ENCODE measurements around the gene POFUT2. TPM values are rescaled to one million over a fixed set of nuclear protein-coding genes. Genes with fewer than 3 reads are reported as not detected.

The POFUT2 gene
- total and polyA plus RNA-seq, 12 donors, result 12.7 to 20.6 (median 16.9) TPM

DNA sequence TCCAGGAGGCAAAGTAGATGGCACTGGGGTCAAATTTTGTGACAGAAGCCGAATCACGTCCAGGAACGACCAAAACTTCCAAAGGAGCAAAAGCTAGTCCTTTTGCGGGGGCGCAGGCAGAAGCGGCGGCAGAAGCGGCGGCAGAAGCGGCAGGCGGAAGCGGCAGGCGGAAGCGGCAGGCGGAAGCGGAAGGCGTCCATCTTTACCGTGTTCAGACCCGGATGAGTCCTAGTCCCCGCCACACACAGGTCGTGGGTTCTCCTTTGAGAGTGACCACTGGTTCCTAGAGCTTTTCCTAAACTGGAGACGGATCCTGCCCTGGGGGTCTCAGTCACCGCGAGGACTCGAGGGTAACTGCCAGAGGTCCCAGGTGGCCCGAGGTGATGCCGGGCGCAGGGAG, 53.6 kb downstream of the POFUT2 start:
- 82 to 88% methylated on average over 28 of the region's 28 CpGs for WGBS, 2 donors
- DNase-seq (no peak), ATAC-seq (no peak)
- Histone ChIP-seq H3K4me1 (peaks cover 0 to under 1% (median 0%) of the 10 kb centered on the region in 9 donors), H3K27me3 (peaks cover 4 to 55% (median 36%) of the 10 kb centered on the region in 7 donors), H3K4me3 (peak overlapping the region in 1 of 10 donors; percentile 7), H3K27ac (no peak overlapping the region), H3K9me3 (no peaks in the 10 kb centered on the region), H3K36me3 (no peaks in the 10 kb centered on the region)
- intact Hi-C loops (cut with DNase I), result no loop called here
- TF ChIP-seq CTCF (IDR thresholded peaks at IDR 0.05), result no peak

GRCh38 chr21:45231705-45232104, 56.0 kb downstream of the POFUT2 start:
- no peak overlapping the region for H3K4me3 ChIP-seq
- intact Hi-C loops (cut with DNase I), result no loop called here
- peaks cover 4 to 46% (median 37%) of the 10 kb centered on the region in 7 donors for H3K27me3 ChIP-seq
- no peak for TF ChIP-seq CTCF (IDR thresholded peaks at IDR 0.05)
- no peak overlapping the region for H3K27ac ChIP-seq
- peaks cover 0 to 15% (median 0%) of the 10 kb centered on the region in 9 donors for H3K4me1 ChIP-seq
- ATAC-seq (no peak), DNase-seq (no peak)
- H3K36me3 ChIP-seq, result no peaks in the 10 kb centered on the region
- WGBS, 2 donors, result 86 to 88% methylated on average over 3 of the region's 3 CpGs
- no peaks in the 10 kb centered on the region for H3K9me3 ChIP-seq

DNA sequence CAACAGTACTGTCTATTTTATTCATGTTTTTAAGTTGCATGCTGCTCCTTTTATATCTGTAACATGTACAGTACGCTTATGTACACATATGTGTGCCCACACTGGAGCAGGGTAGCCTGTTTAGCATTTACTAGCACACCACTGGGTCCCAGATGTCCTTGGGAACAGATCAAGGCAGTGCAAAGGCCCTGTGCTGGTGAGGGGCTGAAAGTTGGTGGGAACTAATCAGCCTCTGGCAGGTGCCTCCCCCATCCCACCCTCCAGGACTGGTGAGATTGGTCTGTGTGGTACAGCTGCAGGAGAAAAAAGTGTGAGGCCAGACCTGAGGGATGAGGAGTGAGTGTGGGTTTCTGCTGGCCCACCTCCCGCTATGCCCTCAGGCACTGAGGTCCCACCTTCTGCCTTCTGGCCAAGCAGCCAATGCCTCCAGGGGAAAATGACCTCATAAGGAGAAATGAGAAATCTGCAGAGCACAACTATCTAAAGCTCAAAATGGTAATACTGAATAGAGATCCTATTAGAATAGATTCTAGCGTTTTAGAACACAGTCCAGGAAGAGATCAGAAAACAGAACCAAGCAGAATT, 58.9 kb downstream of the POFUT2 start:
- Histone ChIP-seq H3K36me3 (peaks cover 0 to 11% (median 0%) of the 10 kb centered on the region in 9 donors), H3K9me3 (no peaks in the 10 kb centered on the region), H3K27ac (no peak overlapping the region), H3K27me3 (peaks cover 0 to 21% (median 11%) of the 10 kb centered on the region in 7 donors), H3K4me3 (no peak overlapping the region), H3K4me1 (peaks cover 0 to 15% (median 0%) of the 10 kb centered on the region in 9 donors)
- intact Hi-C loops (cut with DNase I), result loop anchor here in 1 of 10 donors (10.0 kb wide), 1 partner anchor 64 kb away; no protein-coding TSS in a partner anchor
- WGBS, 2 donors, result 81 to 92% methylated on average over 3 of the region's 3 CpGs
- no peak for DNase-seq
- TF ChIP-seq CTCF (IDR thresholded peaks at IDR 0.05), result no peak
- ATAC-seq, result no peak

DNA sequence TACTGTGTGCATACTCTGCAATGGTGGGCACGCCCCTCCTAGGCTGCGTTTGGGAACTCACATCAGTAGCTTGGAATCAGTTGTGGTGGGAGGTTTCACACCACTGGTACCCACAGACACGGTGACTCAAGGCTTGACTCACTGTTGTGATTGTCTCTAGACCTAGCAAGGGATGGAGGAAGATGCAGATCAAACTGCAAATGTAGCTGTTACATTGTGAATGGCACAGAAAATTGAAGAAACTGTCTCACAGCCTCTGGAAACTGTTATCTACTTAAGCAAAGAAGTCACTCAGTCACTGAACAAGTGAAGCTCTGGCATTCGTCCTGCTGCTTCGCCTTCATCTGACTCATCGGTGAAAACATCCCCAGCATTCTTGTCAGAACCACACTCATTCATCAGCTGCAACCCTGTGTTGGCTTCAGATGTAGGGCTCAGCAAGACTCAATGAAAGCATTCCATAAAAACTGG, 59.5 kb downstream of the POFUT2 start:
- intact Hi-C loops (cut with DNase I), result loop anchor here in 1 of 10 donors (10.0 kb wide), 1 partner anchor 63 kb away; no protein-coding TSS in a partner anchor
- no peak for DNase-seq
- peak in 2 of 8 donors; percentile 33 to 65 for ATAC-seq
- 38 to 41% methylated on average over 6 of the region's 6 CpGs for WGBS, 2 donors
- Histone ChIP-seq H3K4me3 (no peak overlapping the region), H3K9me3 (no peaks in the 10 kb centered on the region), H3K36me3 (peaks cover 0 to 16% (median 0%) of the 10 kb centered on the region in 9 donors), H3K4me1 (peaks cover 0 to 15% (median 0%) of the 10 kb centered on the region in 9 donors), H3K27ac (no peak overlapping the region), H3K27me3 (peaks cover 0 to 21% (median 9%) of the 10 kb centered on the region in 7 donors)
- TF ChIP-seq CTCF (IDR thresholded peaks at IDR 0.05), result no peak
